ENCODE results near the gene CPPED1.

Gene CPPED1

DNA sequence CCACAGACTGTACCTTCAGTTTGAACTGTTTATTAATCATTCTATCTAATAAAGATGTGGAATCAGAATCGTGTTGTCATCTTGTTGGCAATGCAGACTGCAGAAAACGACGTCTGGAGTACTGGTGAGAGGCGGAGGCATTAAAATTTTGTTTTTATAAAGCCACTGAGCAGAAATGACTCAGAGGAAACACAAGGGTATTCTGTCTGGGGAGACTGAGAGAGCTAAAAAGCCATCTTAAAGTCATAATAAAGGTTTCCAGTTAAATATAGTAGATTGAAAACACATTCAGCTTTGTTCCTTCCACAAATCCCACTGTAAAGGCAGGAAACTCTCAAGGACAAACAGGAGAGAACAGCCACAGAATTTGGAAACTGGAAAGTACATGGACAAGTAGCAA, 74.2 kb downstream of the CPPED1 start:
- no peak for DNase-seq

DNA sequence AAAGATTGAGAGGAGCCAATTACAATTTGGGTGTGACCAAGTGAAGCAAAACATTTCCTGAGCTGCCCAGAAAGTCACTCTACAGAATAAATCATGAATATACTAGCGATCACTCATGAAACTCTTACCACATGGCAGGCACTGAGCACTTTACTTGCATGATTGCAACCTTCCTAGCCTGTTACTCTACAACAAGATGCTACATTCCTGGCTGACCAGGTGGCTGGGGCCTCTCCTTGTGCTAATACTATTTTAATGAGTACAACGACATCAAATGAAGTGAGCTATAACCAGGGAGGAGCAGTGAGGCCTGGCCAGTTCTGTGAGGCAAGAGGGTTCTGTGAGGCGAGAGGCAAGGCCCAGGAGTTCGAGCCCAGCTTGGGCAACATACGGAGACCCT, 75.2 kb downstream of the CPPED1 start:
- DNase-seq: no peak

DNA sequence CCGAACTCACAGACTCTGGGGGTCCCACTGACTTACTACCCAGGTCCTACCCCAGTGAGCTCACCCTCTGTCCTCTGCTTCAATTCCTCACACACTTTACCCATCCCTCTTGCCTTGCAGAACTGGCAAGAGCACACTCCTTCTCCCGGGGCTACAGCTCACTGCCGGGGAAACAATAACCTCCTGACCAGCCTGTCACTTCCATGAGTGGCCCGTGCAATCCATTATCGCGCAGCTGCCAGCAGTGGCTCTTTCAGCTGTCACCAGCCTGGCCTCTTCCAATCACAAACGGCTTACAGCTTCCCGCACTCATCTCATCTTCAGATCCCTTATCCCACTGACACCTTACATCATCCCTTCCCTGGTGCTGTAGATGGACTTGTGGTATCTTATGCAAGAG, 79.5 kb downstream of the CPPED1 start:
- no peak for DNase-seq

DNA sequence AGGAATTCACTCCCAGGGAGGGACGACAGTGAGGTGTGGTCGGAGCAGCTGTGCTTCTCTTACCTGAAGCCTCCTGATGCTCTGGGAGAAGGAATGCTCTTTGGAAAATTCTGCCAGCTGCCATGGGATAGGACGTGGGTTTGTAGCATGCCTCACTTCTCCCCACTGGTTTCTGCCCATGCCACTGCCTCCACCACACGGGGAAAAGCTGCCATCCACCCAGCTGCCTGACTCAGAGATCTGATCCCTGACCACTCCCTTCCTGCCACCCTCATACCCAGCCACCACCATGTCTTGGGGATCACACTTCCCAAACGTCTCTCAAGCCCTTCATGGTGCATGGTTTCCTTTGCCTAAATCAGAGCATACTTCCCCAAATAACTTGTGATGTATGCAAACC, 80.0 kb downstream of the CPPED1 start:
- DNase-seq: no peak

DNA sequence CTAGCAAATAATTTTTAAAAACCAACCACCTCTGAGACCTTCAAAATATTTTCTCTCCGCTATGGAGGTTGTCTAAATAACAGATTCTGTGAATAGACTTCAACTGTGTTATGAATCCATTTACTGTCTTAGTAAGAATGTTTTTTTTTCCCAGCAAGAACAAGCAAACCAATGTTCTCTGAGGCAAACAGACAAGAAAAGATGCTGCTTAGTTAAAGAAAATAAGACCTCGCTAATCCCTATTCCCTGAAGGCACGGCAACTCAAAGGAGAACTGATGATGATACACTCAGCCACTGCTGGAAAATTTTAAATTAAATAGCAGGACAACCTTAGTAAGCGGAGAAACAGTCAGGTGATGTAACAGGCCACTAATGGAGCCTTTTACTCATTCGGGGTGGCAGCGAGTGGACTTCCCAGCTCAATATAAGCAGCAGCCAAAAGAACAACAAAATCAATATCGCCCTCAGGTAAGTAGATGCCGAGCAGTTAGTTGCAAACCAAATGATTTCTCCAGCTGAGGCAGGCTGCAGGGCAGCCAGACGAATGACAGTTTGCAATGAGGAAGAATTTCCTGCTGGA, 81.8 kb downstream of the CPPED1 start:
- DNase-seq: no peak

DNA sequence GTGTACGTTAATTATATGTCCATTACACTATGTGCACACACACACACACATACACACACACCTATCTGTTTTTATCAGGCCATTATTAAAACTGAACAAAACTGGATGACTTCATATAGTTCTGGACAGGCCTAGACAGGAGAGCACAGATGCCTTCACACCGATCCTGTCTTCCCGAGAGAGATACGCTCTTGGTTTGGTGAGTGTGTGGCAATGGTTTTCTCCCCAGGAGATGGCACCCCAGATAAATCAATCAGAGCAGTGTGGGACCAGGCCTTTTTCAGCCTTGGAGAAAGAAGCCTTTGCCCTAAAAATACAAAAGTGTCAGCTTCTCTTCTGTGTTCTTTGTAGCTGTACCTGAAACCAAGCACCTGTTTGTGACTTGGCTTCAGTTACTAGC, 83.7 kb downstream of the CPPED1 start:
- no peak for DNase-seq

DNA sequence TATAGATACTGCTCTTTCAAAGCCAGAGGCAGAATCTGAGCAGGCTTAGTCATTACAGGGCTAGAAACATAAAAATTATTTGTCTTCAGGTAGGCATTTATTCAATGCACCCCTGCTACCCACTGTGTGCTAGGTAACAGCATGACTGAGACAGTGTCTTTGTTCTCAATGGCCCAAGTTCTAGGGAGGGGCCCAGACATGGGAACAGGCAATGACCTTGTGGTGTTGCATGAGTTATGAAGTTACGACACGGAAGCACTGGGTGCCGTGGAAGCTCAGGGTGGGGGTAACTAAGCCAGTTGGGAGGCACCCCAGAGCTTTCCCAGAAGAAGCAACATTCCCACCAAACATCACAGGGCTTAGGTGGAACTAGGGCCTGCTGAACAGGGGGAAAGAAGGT, 87.0 kb downstream of the CPPED1 start:
- DNase-seq: no peak

DNA sequence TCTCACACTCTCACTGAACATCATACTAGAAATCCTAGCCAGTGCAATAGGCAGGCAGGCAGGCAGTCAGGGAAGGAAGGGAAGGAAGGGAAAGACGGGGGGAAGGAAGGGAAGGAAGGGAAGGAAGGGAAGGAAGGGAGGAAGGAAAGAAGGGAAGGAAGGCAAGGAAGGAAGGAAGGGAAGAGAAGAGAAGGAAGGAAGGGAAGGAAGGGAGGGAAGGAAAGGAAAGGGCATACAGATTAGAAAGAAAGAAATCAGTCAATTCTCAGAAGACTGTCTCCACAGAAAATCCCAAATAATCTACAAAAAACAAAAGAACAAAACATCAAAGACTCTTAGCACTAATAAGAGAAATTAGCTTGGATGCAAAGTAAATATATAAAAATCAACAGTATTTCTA, 93.9 kb downstream of the CPPED1 start:
- no peak for DNase-seq

DNA sequence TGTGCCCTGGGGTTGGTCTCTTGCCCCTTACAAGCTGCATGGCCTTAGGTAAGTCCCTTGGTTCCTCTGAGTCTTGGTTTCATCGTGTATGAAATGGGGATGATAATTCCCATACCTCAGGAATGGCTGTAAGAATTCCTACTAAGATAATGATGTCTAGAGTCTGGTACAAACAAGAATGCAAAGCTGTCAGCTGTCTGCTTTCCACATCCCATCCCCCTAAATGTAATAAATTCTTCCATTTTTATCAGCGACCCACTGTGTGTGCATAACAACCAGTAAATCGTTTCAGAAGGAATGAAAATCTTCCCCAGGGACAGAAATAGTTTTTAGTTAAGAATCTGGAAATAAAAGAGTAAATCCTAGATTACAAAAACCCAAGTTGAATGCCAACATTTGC, 95.4 kb downstream of the CPPED1 start:
- no peak for DNase-seq

DNA sequence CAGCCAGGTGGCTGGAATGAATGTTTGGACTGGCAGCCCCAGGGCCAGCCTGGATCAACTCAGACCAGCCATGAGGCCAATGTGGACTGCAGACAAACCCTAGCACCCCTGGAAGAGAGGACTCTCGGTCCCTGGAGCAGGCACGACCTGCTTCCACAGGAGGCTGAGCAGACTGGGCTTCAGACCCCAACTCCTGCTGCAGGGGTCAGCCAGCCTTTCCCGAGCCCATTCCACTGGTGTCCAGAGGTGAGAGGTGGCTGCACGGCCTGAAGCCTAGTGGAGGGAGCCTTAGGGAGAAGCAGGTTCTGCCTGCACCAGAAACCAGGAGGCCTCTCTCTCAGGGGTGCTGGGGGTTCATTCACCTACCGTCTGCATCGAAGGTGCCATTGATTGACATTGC, 97.1 kb downstream of the CPPED1 start:
- no peak for DNase-seq

DNA sequence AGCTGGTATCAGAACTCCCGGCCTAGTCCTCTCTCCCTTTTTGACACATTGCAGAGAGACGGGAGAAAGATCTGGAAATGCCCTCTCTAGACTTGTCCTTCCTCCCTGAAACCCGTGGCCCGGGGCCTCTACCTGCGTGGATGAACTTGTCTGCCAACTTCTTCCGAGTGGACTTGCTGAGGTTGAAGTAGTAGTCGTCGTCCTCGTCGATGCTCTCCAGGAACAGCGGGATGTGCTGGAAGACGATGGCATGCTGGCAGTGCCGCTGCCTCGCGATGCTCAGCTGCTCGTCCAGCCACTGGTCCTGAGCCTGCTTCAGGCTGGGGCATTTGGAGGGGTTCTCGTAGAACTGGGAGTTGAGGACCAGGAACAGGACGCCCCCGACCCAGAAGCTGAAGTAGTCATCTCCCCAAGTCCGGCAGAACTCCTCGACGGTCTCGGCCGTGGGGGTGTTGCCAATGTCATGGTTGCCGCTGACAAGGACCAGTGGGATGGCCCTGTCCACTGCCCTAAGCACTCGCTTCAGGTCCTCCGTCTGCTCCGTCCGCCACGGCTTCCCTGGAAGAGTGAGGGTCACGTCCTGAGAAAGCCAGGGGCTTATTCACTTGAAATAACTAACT, 99.1 kb downstream of the CPPED1 start:
- DNase-seq: no peak

DNA sequence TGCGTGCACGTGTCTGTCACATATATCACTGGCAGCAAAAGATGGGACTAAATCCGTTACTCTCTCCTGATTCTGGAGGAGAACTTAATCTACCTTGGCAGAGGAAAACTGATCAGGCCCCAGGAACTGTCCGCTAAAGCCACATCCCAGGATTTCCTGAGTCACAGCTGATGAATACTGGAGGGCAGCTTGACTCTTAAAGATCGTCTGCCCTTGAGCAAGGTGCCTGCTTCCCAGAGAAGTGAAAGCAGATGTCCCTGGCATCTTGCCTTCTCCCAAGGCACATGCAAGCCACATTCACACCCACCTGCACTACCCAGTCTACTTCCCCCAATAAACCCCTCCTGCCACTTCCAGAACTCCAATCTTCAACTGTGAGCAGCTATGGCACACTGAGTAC, 99.8 kb downstream of the CPPED1 start:
- no peak for DNase-seq

DNA sequence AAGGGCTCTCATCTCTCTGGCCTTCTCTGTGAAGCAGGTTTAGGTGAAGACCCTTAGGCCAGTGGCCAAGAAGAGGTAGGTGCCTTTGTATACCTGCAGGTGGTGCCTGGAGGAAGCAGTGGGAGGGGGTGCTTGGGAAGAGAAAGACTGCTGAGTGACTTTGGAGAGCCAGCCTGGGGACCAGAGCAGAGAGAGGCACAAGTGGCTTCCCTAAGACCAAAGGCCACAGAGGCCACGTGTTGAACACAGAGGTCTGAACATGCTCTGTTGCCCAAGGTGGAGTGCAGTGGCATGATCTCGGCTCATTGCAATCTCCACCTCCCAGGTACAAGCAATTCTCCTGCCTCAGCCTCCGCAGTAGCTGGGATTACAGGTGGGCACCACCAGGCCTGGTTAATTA, 103.5 kb downstream of the CPPED1 start:
- DNase-seq: no peak

DNA sequence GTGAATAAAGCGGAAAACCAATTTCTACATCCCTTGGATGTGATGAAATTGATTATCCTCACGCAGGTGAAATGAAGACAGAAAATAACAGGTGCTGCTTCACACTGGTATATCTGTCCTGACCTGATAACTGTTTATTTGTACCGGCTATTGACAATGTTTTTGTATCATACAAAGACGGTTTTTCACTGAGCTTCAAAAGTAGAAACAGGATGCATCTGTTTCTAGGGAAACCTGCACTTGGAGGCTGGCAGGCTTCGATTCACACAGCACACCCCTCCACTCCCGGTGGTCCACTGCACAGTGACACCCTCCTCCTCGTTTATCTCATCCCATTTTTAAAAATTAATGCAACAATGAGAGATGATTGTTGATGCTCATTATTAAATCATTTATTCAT, 104.5 kb downstream of the CPPED1 start:
- DNase-seq: no peak

DNA sequence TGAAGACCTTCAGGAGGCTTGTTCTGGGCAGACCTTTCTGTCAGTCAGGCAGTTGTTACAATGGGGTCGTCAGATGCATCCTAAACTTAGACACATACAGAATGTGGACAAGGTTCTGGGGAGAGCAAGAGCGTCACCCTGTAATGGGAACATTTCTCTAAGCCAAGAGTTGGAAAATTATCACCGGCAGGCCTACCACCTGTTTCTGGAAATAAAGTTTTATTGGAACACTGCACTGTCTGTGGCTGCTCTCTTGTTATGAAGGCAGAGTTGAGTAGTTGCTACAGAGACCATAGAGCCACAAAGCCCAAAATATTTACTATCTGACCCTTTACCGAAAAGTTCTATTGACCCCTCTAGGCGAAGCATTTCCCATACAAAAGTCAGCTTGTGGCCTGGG, 106.2 kb downstream of the CPPED1 start:
- no peak for DNase-seq

DNA sequence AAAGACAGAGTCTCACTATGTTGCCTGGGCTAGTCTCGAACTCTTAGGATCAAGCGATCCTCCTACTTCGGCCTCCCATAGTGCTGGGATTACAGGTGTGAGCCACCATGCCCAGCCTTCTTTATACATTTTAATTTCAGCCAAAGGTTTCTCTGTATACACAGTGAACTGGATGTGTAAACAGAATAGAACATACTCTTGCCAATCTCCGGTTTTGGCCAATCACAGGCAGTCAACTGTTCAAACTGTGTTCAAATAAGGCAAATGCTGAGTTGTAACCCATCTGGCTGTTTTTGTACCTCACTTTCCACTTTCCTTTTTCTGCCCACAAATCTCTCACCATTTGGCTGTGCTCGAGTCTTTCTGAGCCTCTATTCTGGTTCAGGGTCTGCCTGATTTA, 108.2 kb downstream of the CPPED1 start:
- DNase-seq: no peak

DNA sequence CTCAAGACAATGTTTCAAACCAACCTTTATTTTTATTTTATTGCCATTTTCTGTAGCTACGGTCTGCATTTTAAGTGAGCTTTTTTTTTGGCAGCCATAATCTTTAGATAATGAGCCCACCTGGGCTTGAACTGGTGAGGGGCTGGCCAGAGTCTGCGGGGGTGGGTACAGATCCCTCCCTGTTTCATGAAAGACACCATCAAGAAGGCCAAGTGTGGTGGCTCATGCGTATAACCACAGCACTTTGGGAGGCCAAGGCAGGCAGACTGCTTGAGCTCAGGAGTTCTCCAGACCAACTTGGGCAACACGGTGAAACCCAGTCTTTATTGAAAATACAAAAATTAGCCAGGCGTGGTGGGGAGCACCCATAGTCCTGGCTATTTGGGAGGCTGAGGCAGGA, 113.7 kb downstream of the CPPED1 start:
- DNase-seq: no peak

DNA sequence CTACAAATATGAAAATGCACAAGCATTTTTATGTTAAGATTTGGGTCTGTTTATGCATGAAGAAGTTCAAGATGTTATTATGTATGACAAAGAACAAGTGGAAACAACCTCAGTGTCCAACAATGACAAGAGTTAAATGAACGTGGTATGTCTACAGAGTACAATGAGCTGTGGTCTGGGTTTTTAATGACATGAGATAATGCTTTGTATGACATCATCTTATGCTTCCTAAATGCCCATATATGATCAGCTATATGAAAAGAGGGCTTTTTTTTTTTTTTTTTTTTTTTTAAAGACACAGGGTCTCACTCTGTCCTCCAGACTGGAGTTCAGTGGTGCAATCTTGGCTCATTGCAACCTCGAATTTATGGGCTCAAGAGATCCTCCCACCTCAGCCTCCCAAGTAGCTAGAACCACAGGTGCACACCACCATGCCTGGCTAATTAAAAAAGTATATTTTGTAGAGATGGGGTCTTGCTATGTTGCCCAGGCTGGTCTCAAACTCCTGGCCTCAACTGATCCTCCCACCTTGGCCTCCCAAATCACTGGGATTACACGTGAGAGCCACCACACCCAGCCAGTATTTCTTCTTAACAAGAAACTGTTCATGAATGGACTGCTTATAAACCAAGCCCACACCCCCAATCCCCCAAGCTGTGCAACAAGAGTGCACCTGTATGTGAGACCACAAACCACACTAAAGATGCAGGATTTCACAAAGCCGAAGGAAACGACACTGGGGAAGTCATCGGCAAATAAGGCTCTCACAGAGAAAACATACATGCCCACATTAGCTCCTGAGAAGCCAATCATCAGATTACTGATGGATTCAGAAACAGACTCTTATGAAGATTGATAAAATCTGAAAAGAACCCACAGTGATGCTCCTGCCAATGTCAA, 114.5 kb downstream of the CPPED1 start:
- no peak for DNase-seq

DNA sequence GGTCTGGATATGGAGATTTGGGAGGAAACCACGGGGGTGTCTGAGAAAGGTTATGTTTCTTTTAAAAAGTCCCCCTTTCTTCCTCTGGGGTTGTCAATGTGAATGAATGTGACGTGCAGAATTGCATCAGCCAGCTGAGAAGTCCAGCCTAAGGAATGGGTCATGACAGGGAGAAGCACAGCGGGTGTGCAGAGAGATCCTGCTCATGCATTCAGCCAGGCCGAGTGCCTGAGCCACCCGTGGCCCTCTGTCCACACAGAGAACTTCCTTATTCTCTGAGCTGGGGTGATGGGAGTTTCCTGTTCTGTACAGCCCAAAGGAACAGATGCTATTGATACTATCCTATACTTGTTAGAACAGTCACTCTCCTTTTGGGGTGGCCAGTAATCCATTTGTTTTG, 117.9 kb downstream of the CPPED1 start:
- DNase-seq: no peak

DNA sequence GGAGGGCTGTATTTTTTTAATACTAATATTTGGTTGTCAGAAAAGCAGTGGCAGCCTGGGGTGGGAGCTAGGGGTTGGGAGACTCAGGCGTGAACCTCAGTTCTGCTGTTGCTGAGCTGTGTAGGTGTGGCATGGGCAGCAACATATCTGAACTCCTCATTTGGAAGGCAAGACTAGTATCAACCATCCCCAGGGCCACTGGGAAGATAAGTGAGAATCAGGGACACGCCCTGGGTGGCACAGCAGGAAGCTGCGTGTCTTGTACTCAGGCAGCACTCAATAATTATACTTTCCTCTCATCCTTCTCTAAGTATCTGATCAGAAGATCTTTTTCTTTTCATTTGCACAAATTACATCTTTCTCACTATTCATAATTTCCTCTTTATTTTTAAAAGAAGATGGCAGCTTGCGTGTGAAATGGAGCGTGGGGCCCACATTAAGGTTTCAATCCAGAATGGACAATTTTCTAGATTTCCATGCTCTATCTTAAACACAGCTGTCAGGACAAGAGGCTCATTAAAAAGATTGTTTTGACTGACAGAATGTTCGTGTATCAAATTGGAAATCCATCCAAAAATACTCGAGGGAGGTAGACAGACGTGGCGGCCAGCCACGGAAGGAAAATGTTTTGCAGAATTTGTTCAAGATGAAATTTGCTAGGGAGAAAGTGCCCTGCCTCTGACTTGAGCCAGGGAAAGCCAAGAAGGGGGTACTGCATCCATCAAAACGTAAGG, 121.1 kb downstream of the CPPED1 start:
- no peak for DNase-seq

DNA sequence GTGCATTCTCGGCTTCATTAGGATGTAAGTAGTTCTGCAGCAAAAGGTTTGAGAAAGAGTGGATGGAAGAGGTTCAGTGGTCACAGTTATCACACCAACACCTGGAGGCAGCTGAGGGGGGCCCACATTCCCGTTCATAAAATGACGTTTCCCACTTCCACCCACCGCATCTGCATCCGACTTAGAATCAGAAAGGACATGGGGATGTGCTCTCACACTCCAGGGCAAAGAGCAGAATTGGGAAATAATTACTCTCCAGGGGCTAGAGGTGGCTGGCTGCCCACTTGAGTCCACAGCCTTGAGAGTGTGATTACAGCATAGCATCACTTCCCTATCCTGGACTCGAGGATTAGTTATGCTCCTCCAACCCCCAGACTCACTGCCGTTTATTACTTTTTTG, 122.0 kb downstream of the CPPED1 start:
- DNase-seq: no peak

DNA sequence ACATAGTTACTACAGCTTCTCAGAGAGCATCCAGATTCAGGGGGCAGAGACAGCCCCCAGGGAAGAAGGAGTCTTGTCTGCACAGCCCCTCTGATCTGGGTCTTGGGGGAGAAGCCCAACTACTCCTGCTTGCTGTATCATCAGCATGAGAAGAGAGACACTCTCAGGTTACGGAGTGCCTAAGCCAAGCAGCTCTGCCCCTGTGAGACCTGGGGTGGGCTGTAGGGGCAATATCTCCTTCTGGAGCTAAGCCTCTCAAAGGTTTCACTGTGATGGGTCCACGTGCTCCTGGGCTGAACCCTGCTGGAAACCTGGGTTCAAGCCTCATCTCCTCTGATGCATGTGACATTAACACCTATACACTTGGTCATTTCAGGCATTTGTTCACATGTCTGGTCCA, 123.2 kb downstream of the CPPED1 start:
- no peak for DNase-seq

DNA sequence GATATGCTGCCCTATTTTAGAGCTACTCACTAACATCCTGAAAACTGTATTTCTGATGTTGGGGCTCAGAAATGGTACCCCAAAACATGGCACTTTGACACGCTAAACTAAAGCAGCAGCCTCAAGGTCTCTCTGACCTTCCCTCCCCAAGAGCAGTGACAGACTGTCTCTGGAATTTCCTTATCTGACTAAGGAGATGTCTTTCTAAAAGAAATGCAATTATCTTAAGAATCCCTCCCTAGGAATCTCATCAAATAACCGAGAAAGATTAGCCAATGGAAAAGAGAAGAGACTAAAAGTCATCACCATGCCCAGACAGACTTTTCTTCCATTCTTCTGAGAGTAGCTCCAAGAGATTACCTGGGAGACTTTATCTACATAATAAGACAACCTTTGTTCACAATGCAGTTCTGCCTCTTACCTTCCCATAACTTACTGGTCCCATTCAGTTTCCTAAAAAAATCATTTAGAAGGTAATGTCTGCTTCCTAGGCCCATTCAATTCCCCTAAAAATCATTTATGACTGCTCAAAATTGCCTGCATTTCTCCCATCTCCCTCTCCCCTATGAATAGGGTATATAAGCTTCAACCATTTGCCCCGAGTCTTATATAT, 123.9 kb downstream of the CPPED1 start:
- DNase-seq: no peak
